ACHN (cell line): ENCODE measurements around the gene GPR42.
"Not testable (repeated sequence)": the region's sequence is repeated elsewhere in the genome, so short reads cannot be mapped to it uniquely, and the experiment has no call there.

Experiments used
- DNase-seq: peaks from one replicate; pipeline ENCODE4 v3.0.0-alpha.2; 2015
- in situ Hi-C: cut with HindIII; loops from 2 replicates; pipeline ENCODE4 v1.10.0; 2017; ENCODE audit warnings: low sequenced_read_pairs, low pct_ligation_motif_present, low pct_unique_long_range_greater_than_20kb

Gene GPR42

GRCh38 chr19:35360081-35360480 lies 10.8 kb upstream of the GPR42 start:
- in situ Hi-C loops: not testable (repeated sequence)

GRCh38 chr19:35360880-35361420 lies 9.9 kb upstream of the GPR42 start:
- in situ Hi-C loops: no loop called here
- no peak for DNase-seq

More at GRCh38 chr19:35360081-35360480, 10.8 kb upstream of the GPR42 start:
- not testable (repeated sequence) for DNase-seq

GRCh38 chr19:35362261-35363000 lies 8.4 kb upstream of the GPR42 start:
- in situ Hi-C loops: no loop called here

GRCh38 chr19:35363001-35363590 lies 7.8 kb upstream of the GPR42 start:
- DNase-seq: no peak
- in situ Hi-C loops: no loop called here

More at GRCh38 chr19:35362261-35363000, 8.4 kb upstream of the GPR42 start:
- DNase-seq: no peak

GRCh38 chr19:35363711-35364425 lies 7.0 kb upstream of the GPR42 start:
- DNase-seq: no peak
- in situ Hi-C loops: no loop called here

GRCh38 chr19:35365303-35365702 lies 5.6 kb upstream of the GPR42 start:
- no peak for DNase-seq
- in situ Hi-C loops: no loop called here

- DNase-seq: no peak
- in situ Hi-C loops: no loop called here
Measured at GRCh38 chr19:35368378-35368777, 2.5 kb upstream of the GPR42 start.

- in situ Hi-C loops: no loop called here
- no peak for DNase-seq
Measured at GRCh38 chr19:35369522-35369921, 1.3 kb upstream of the GPR42 start.

GRCh38 chr19:35373492-35373891 lies 2.6 kb downstream of the GPR42 start:
- in situ Hi-C loops: no loop called here
- DNase-seq: no peak

GRCh38 chr19:35374031-35374430 lies 3.2 kb downstream of the GPR42 start:
- DNase-seq, in situ Hi-C loops: not testable (repeated sequence)

- no peak for DNase-seq
Measured at GRCh38 chr19:35375505-35376307, 4.8 kb downstream of the GPR42 start.

GRCh38 chr19:35377656-35378055 lies 6.8 kb downstream of the GPR42 start:
- DNase-seq: no peak
- in situ Hi-C loops: no loop called here

More at GRCh38 chr19:35375505-35376307, 4.8 kb downstream of the GPR42 start:
- in situ Hi-C loops: no loop called here

GRCh38 chr19:35378356-35378755 lies 7.5 kb downstream of the GPR42 start:
- in situ Hi-C loops: no loop called here
- DNase-seq: no peak

- DNase-seq, in situ Hi-C loops: not testable (repeated sequence)
Measured at GRCh38 chr19:35379545-35379944, 8.7 kb downstream of the GPR42 start.

GRCh38 chr19:35379992-35380391 lies 9.1 kb downstream of the GPR42 start:
- in situ Hi-C loops: no loop called here
- no peak for DNase-seq

GRCh38 chr19:35380450-35381124 lies 9.7 kb downstream of the GPR42 start:
- in situ Hi-C loops: no loop called here
- DNase-seq: no peak

- in situ Hi-C loops: no loop called here
- no peak for DNase-seq
Measured at GRCh38 chr19:35381318-35381717, 10.4 kb downstream of the GPR42 start.

- in situ Hi-C loops: no loop called here
- DNase-seq: no peak
Measured at GRCh38 chr19:35381926-35382325, 11.1 kb downstream of the GPR42 start.
